Mammary epithelial cell (primary cell): ENCODE measurements around the gene OR10J1.

Experiments used
- EZH2 ChIP-seq: IDR thresholded peaks from 2 replicates; pipeline ENCODE4 v1.6.1; 2012; ENCODE audit warnings: low read length, inconsistent platforms, borderline replicate concordance
- TF ChIP-seq, protein P1 (sequence below), 2 donors: IDR thresholded peaks in 1 of 2; conservative IDR thresholded peaks in 1 of 2; 2 replicates each; pipeline ENCODE4 v1.5.1; 2011 to 2012; ENCODE audit warnings: inconsistent platforms in 2 of 2, low read length in 2 of 2, mild to moderate bottlenecking in 2 of 2, control low read depth in 1 of 2, low read depth in 1 of 2; ENCODE audit not compliant: insufficient read depth in 1 of 2; ENCODE audit errors: extremely low read depth in 1 of 2

DNA sequence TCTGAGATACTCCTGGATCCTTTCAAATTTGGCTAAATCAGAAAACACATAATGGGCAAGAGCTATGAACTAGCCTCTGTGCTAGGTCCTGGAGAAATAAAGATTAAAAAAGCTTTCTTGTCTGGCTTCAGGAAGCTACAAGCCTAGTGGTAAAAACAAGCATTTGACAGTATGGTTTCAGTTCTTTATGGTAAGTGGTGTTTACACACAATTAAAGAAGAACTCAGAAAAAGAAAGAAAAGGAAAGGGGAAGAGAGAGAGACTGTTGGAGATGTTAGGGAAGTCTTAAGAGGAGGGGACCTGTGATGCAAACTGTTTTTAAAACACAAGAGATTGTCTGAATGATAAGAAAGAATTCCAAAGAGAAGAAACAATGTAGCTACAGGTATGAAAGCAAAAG, 1.8 kb downstream of the OR10J1 start:
- TF ChIP-seq, protein P1, sequence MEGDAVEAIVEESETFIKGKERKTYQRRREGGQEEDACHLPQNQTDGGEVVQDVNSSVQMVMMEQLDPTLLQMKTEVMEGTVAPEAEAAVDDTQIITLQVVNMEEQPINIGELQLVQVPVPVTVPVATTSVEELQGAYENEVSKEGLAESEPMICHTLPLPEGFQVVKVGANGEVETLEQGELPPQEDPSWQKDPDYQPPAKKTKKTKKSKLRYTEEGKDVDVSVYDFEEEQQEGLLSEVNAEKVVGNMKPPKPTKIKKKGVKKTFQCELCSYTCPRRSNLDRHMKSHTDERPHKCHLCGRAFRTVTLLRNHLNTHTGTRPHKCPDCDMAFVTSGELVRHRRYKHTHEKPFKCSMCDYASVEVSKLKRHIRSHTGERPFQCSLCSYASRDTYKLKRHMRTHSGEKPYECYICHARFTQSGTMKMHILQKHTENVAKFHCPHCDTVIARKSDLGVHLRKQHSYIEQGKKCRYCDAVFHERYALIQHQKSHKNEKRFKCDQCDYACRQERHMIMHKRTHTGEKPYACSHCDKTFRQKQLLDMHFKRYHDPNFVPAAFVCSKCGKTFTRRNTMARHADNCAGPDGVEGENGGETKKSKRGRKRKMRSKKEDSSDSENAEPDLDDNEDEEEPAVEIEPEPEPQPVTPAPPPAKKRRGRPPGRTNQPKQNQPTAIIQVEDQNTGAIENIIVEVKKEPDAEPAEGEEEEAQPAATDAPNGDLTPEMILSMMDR (conservative IDR thresholded peaks at IDR 0.05 in 1 of 2, IDR thresholded peaks at IDR 0.05 in 1 of 2; ENCODE audit: extremely low read depth in 1 of 2, insufficient read depth in 1 of 2, low read depth in 1 of 2, low read length in 2 of 2): no peak
- TF ChIP-seq EZH2: no peak
